Naive thymus-derived CD8-positive, alpha-beta T cell (primary cell): ENCODE results near the gene YIPF1. TPM values are rescaled to one million over a fixed set of nuclear protein-coding genes. Genes with fewer than 3 reads are reported as not detected.
A peak's percentile ranks its signal among the peaks of the same experiment; 100 is the strongest.

Experiments used
- ATAC-seq, 2 donors: fragments of 150-1000 bp; cut with Tn5 transposase in 1 of 2; sonication (Bioruptor Pico), chemical (Tn5 transposase) in 1 of 2; 1 replicate in 1 of 2; 2 replicates in 1 of 2; pipeline ENCODE4 v1.10.0; 2021; ENCODE audit warnings: mild to moderate bottlenecking in 2 of 2, moderate library complexity in 2 of 2
- POLR2A ChIA-PET: fragments of 350-600 bp; sonication (Branson Sonifier 250); formaldehyde crosslinking; loops from one replicate; lab custom pipeline; 2021; ENCODE audit warnings: antibody characterized with exemption; lab: Charles Lee
- DNase-seq, 10 donors: peaks; one replicate each; pipeline versions ENCODE4 v3.0.0 to v3.0.0-alpha.2; 2020 to 2022
- H3K27ac Mint-ChIP-seq, 10 donors: one replicate each; pipeline ENCODE4 v1.8.0; 2020 to 2022; ENCODE audit warnings: mild to moderate bottlenecking in 10 of 10, mixed read lengths in 10 of 10, moderate library complexity in 4 of 10, inconsistent platforms in 1 of 10
- H3K27me3 Mint-ChIP-seq, 5 donors: one replicate each; pipeline ENCODE4 v1.8.0; 2021 to 2022; ENCODE audit warnings: mixed read lengths in 5 of 5
- H3K36me3 Mint-ChIP-seq, 3 donors: one replicate each; pipeline ENCODE4 v1.8.0; 2020 to 2022; ENCODE audit warnings: mixed read lengths in 3 of 3, mild to moderate bottlenecking in 2 of 3, inconsistent platforms in 1 of 3
- H3K4me1 Mint-ChIP-seq, 4 donors: one replicate each; pipeline ENCODE4 v1.8.0; 2021 to 2022; ENCODE audit warnings: mixed read lengths in 4 of 4
- H3K4me3 Mint-ChIP-seq, 10 donors: one replicate each; pipeline ENCODE4 v1.8.0; 2020 to 2022; ENCODE audit warnings: mild to moderate bottlenecking in 10 of 10, mixed read lengths in 10 of 10, moderate library complexity in 6 of 10, inconsistent platforms in 1 of 10
- H3K9me3 Mint-ChIP-seq, 9 donors: one replicate each; pipeline ENCODE4 v1.8.0; 2020 to 2022; ENCODE audit warnings: mixed read lengths in 9 of 9, mild to moderate bottlenecking in 3 of 9, inconsistent platforms in 1 of 9, moderate library complexity in 1 of 9
- polyA plus RNA-seq, 3 donors: library from polyadenylated mRNA; unstranded; fragments of 300-500 nt; fragmentation: Illumina TruSeq; gene quantifications; one replicate each; pipeline ENCODE4 v1.2.3, GENCODE V29; 2021
- total RNA-seq, 8 experiments: library from RNA in 2 of 8; stranded (reverse) in 2 of 8; gene quantifications; one replicate each; pipeline ENCODE4 v1.2.3 and lab custom pipeline; 2021 to 2026

YIPF1 gene
- total and polyA plus RNA-seq, 5 experiments from 2014 or later: 13.6 to 25.6 (median 22.3) TPM

GRCh38 chr1:53913352-53914033 lies 23.9 kb upstream of the YIPF1 start:
- peaks cover 0 to 38% (median 8%) of the 10 kb centered on the region in 3 donors for H3K36me3 Mint-ChIP-seq
- DNase-seq (no peak), ATAC-seq (no peak)
- H3K27ac Mint-ChIP-seq: peak overlapping the region in 3 of 10 donors; percentile 17 to 79 (median 58)
- H3K4me1 Mint-ChIP-seq: peaks cover 2 to 17% (median 10%) of the 10 kb centered on the region in 4 donors
- POLR2A ChIA-PET: no interaction called here
- H3K4me3 Mint-ChIP-seq: no peak overlapping the region
- no peaks in the 10 kb centered on the region for H3K27me3 Mint-ChIP-seq
- no peaks in the 10 kb centered on the region for H3K9me3 Mint-ChIP-seq

DNA sequence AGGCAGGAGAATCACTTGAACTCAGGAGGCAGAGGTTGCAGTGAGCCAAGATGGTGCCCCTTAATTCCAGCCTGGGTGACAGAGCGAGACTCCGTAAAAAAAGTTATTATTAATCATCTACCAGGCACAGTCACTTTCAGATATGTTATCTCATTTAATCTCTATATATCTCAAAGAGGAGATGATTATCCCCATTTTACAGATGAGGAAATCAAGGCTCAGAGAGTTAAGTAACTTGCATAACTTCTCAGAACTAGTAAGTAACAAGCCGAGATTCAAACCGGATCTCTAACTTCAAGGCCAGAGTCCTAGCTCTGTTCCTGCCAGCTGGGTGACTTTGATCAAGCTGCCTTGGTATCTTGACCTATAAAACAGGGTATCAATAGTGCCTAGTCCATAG lies 21.8 kb upstream of the YIPF1 start:
- no peaks in the 10 kb centered on the region for H3K9me3 Mint-ChIP-seq
- H3K36me3 Mint-ChIP-seq: peaks cover 0 to 30% (median 9%) of the 10 kb centered on the region in 3 donors
- no peak overlapping the region for H3K27ac Mint-ChIP-seq
- no peak overlapping the region for H3K4me3 Mint-ChIP-seq
- DNase-seq: no peak
- no peak for ATAC-seq
- peaks cover 2 to 9% (median 8%) of the 10 kb centered on the region in 4 donors for H3K4me1 Mint-ChIP-seq
- POLR2A ChIA-PET: no interaction called here
- H3K27me3 Mint-ChIP-seq: no peaks in the 10 kb centered on the region

DNA sequence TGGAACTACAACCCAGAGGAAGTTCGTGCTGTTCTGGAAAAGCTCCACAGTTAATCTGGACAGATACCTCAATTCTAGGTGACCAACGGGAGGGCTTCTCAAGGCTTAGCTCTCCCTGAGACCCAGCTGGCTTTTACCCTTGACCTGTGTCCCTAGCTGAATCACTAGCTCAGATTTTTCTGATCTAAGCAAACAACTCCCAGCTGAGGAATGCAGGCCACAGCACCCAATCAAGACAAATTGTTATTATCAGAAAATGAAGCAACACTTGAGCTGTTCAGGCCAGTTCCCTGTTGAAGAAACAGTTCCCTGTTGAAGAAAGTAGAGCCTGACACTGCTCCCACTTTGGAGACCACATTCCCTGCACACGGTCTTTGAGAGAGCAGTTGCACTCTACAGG lies 20.3 kb upstream of the YIPF1 start:
- ATAC-seq (no peak), DNase-seq (no peak)
- no peaks in the 10 kb centered on the region for H3K27me3 Mint-ChIP-seq
- H3K4me1 Mint-ChIP-seq: peaks cover 0 to 2% (median 0%) of the 10 kb centered on the region in 4 donors
- H3K36me3 Mint-ChIP-seq: peaks cover 0 to 18% (median 9%) of the 10 kb centered on the region in 3 donors
- H3K4me3 Mint-ChIP-seq: no peak overlapping the region
- no peaks in the 10 kb centered on the region for H3K9me3 Mint-ChIP-seq
- POLR2A ChIA-PET: no interaction called here
- H3K27ac Mint-ChIP-seq: no peak overlapping the region

- H3K4me1 Mint-ChIP-seq: no peaks in the 10 kb centered on the region
- no peak for DNase-seq
- no peaks in the 10 kb centered on the region for H3K27me3 Mint-ChIP-seq
- H3K36me3 Mint-ChIP-seq: peaks cover 0 to 12% (median 5%) of the 10 kb centered on the region in 3 donors
- no peak overlapping the region for H3K4me3 Mint-ChIP-seq
- no peaks in the 10 kb centered on the region for H3K9me3 Mint-ChIP-seq
- POLR2A ChIA-PET: interaction anchor here (1.2 kb wide), 1 partner anchor 12 kb away, joined by 3 read pairs; the partner anchor contains the start of gene DIO1
- ATAC-seq: no peak
- H3K27ac Mint-ChIP-seq: no peak overlapping the region
Measured at GRCh38 chr1:53906121-53906520, 16.5 kb upstream of the YIPF1 start.

GRCh38 chr1:53905509-53905908 lies 15.9 kb upstream of the YIPF1 start:
- no peaks in the 10 kb centered on the region for H3K27me3 Mint-ChIP-seq
- H3K27ac Mint-ChIP-seq: no peak overlapping the region
- no peaks in the 10 kb centered on the region for H3K4me1 Mint-ChIP-seq
- DNase-seq: no peak
- H3K4me3 Mint-ChIP-seq: no peak overlapping the region
- no peak for ATAC-seq
- no peaks in the 10 kb centered on the region for H3K9me3 Mint-ChIP-seq
- POLR2A ChIA-PET: interaction anchor here (0.6 kb wide), 1 partner anchor 40 kb away, joined by 4 read pairs; the partner anchor contains the start of gene IFT25
- peaks cover 0 to 12% (median 5%) of the 10 kb centered on the region in 3 donors for H3K36me3 Mint-ChIP-seq

- H3K9me3 Mint-ChIP-seq: no peaks in the 10 kb centered on the region
- no peaks in the 10 kb centered on the region for H3K27me3 Mint-ChIP-seq
- ATAC-seq (no peak), DNase-seq (no peak)
- POLR2A ChIA-PET: no interaction called here
- H3K36me3 Mint-ChIP-seq: peaks cover 0 to 2% (median 0%) of the 10 kb centered on the region in 3 donors
- no peaks in the 10 kb centered on the region for H3K4me1 Mint-ChIP-seq
- H3K27ac Mint-ChIP-seq: peak overlapping the region in 1 of 10 donors; percentile 9
- H3K4me3 Mint-ChIP-seq: no peak overlapping the region
Measured at GRCh38 chr1:53902235-53903138, 12.9 kb upstream of the YIPF1 start.

DNA sequence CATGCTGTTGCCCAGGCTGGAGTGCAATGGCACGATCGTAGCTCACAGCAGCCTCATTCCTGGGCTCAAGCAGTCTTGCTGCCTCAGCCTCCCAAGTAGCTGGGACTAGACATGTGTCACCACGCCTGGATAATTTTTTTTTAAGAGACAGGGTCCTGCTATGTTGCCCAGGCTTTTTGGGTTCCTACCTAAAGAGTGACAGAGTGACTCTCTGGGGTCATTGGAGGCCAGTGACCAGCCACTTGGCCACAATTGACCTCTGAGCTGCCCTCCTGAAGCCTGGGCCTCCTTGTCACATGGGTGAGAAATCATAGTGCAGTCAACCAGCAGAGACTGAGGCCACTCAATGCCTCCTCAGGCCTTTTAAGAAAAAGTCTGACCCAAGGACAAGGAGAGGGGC lies 10.1 kb upstream of the YIPF1 start:
- no peak overlapping the region for H3K27ac Mint-ChIP-seq
- DNase-seq: no peak
- ATAC-seq: no peak

DNA sequence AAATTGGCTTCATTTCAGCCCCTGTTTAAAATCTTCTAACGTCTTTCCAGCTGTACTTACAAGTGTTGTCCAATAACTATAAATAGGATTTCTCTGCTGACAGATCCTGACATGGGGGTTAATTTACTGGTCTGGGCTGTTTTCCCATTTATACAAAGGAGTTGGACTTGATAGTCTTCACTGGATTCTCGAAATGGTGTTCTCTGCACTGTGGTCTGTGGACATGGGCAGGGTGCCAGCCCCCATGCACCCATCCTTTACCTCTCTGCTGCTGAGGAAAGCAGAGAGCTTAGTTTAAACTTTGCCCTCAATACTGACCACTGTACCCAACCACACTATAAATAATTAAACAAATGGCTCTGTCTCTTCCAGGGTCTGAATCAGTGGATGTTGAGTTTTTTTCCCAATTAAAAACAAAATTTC lies 9.6 kb upstream of the YIPF1 start:
- peaks cover 6 to 16% (median 11%) of the 10 kb centered on the region in 5 donors for H3K27me3 Mint-ChIP-seq
- H3K4me3 Mint-ChIP-seq: no peak overlapping the region
- ATAC-seq: no peak
- H3K36me3 Mint-ChIP-seq: peaks cover 0 to 5% (median 0%) of the 10 kb centered on the region in 3 donors
- H3K4me1 Mint-ChIP-seq: no peaks in the 10 kb centered on the region
- no peaks in the 10 kb centered on the region for H3K9me3 Mint-ChIP-seq
- DNase-seq: no peak
- POLR2A ChIA-PET: no interaction called here
- H3K27ac Mint-ChIP-seq: no peak overlapping the region

More for the DNA sequence above, 10.1 kb upstream of the YIPF1 start:
- peaks cover 6 to 14% (median 9%) of the 10 kb centered on the region in 5 donors for H3K27me3 Mint-ChIP-seq
- H3K36me3 Mint-ChIP-seq: peaks cover 0 to 5% (median 0%) of the 10 kb centered on the region in 3 donors
- no peak overlapping the region for H3K4me3 Mint-ChIP-seq
- no peaks in the 10 kb centered on the region for H3K9me3 Mint-ChIP-seq
- POLR2A ChIA-PET: no interaction called here
- H3K4me1 Mint-ChIP-seq: no peaks in the 10 kb centered on the region

- no peak for ATAC-seq
- POLR2A ChIA-PET: interaction anchor here (0.6 kb wide), 1 partner anchor 56 kb away, joined by 5 read pairs; no protein-coding TSS in a partner anchor
Measured at GRCh38 chr1:53896635-53897229, 7.1 kb upstream of the YIPF1 start.

GRCh38 chr1:53895421-53895820 lies 5.8 kb upstream of the YIPF1 start:
- H3K9me3 Mint-ChIP-seq: no peaks in the 10 kb centered on the region
- peaks cover 6 to 16% (median 11%) of the 10 kb centered on the region in 5 donors for H3K27me3 Mint-ChIP-seq
- peaks cover 1 to 5% (median 5%) of the 10 kb centered on the region in 4 donors for H3K4me1 Mint-ChIP-seq
- ATAC-seq (no peak), DNase-seq (no peak)
- no peak overlapping the region for H3K4me3 Mint-ChIP-seq
- POLR2A ChIA-PET: no interaction called here
- H3K36me3 Mint-ChIP-seq: peaks cover 0 to 5% (median 0%) of the 10 kb centered on the region in 3 donors
- peak overlapping the region in 1 of 10 donors; percentile 66 for H3K27ac Mint-ChIP-seq

More at GRCh38 chr1:53896635-53897229, 7.1 kb upstream of the YIPF1 start:
- Mint-ChIP-seq H3K27ac (no peak overlapping the region), H3K4me1 (no peaks in the 10 kb centered on the region), H3K4me3 (no peak overlapping the region), H3K27me3 (peaks cover 6 to 16% (median 11%) of the 10 kb centered on the region in 5 donors), H3K9me3 (no peaks in the 10 kb centered on the region), H3K36me3 (peaks cover 0 to 5% (median 0%) of the 10 kb centered on the region in 3 donors)
- no peak for DNase-seq

DNA sequence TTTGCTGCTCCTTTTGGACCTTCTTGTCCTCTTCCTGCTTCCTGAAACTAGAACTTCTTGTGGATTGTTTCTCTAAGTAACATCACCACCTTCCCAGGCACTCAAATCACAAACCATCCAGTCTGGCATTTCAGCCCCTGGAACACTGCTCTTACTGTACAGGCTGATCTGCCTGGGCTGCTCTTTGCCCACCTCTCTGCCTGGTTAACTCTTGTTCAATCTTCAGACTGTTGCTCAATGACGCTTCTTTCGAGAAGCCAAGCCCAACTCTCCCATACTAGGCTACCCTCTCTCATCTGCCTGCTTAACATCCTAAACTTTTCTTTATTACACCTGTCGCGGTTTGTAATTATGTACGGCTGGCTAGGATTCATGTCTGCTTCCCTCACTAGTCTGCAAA lies 5.0 kb upstream of the YIPF1 start:
- H3K4me3 Mint-ChIP-seq: no peak overlapping the region
- H3K36me3 Mint-ChIP-seq: peaks cover 0 to 5% (median 0%) of the 10 kb centered on the region in 3 donors
- no peaks in the 10 kb centered on the region for H3K9me3 Mint-ChIP-seq
- no peak for ATAC-seq
- DNase-seq: no peak
- peaks cover 6 to 16% (median 11%) of the 10 kb centered on the region in 5 donors for H3K27me3 Mint-ChIP-seq
- H3K4me1 Mint-ChIP-seq: peaks cover 2 to 13% (median 11%) of the 10 kb centered on the region in 4 donors
- POLR2A ChIA-PET: no interaction called here
- H3K27ac Mint-ChIP-seq: peak overlapping the region in 2 of 10 donors; percentile 43 to 63

DNA sequence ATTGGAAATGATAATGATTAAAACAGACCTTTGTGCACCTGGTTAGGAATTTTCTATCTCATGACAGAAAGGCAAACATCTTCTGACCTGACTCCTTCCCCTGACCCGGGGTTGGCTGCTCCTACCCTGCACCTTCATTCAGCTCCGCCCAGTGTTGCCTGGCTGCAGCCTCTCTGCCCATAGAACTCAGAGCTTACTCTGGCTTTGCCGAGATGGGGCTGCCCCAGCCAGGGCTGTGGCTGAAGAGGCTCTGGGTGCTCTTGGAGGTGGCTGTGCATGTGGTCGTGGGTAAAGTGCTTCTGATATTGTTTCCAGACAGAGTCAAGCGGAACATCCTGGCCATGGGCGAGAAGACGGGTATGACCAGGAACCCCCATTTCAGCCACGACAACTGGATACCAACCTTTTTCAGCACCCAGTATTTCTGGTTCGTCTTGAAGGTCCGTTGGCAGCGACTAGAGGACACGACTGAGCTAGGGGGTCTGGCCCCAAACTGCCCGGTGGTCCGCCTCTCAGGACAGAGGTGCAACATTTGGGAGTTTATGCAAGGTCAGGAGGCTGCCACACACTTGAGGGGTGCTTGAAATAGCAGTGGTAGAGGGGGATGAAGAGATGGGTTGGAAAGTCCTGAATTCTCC lies 4.5 kb upstream of the YIPF1 start, which contains the start of gene DIO1:
TSS of gene DIO1 (plus strand) at position 189 of the 638 bp plus-strand sequence. CDS start at position 213, 24 bp downstream.
- no peak for ATAC-seq
- Mint-ChIP-seq H3K9me3 (no peaks in the 10 kb centered on the region), H3K4me3 (peak within 1 kb of the TSS in 1 of 10 donors; percentile 41), H3K27me3 (peaks cover 6 to 16% (median 11%) of the 10 kb centered on the region in 5 donors), H3K4me1 (peaks cover 2 to 17% (median 14%) of the 10 kb centered on the region in 4 donors), H3K36me3 (peaks cover 0 to 5% (median 0%) of the 10 kb centered on the region in 3 donors), H3K27ac (peak within 1 kb of the TSS in 2 of 10 donors; percentile 43 to 63)
- POLR2A ChIA-PET: interaction anchor here (1.0 kb wide), 1 partner anchor 13 kb away, joined by 3 read pairs; no protein-coding TSS in a partner anchor
- no peak for DNase-seq
